K562 (cell line): ENCODE results near the gene RRAD. TPM values are rescaled to one million over a fixed set of nuclear protein-coding genes. Genes with fewer than 3 reads are reported as not detected.
A peak's percentile ranks its signal among the peaks of the same experiment; 100 is the strongest.

Experiments
- ARID2 ChIP-seq: fragments of 450-650 bp; IDR thresholded peaks from 2 replicates; pipeline ENCODE4 v1.6.1; 2017; ENCODE audit warnings: antibody characterized with exemption, mild to moderate bottlenecking
- CBX5 ChIP-seq: IDR thresholded peaks from 2 replicates; pipeline ENCODE4 v1.6.1; 2014; ENCODE audit warnings: low read depth, borderline replicate concordance
- CCNT2 ChIP-seq: IDR thresholded peaks from 2 replicates; pipeline ENCODE4 v1.6.1; 2011; ENCODE audit warnings: borderline replicate concordance, low read depth, mild to moderate bottlenecking, moderate library complexity, mixed read lengths, low read length; ENCODE audit not compliant: insufficient read length; ENCODE audit errors: extremely low read depth
- FOXJ2 ChIP-seq: fragments of 200-800 bp; sonication (Bioruptor generic); IDR thresholded peaks from 2 replicates; pipeline ENCODE4 v1.6.1; 2016; ENCODE audit warnings: missing genetic modification characterization, missing compliant biosample characterization
- OTX1 ChIP-seq: fragments of 450-650 bp; formaldehyde crosslinking; IDR thresholded peaks from 2 replicates; pipeline ENCODE4 v1.4.0; 2022; ENCODE audit warnings: mild to moderate bottlenecking
- POLR2G ChIP-seq: fragments of 200-400 bp; formaldehyde crosslinking; IDR thresholded peaks from 2 replicates; pipeline ENCODE4 v1.6.1; 2017; ENCODE audit warnings: low read depth, mild to moderate bottlenecking, antibody characterized with exemption, low read length, moderate library complexity
- PTTG1 ChIP-seq: fragments of 450-650 bp; IDR thresholded peaks from 2 replicates; pipeline ENCODE4 v1.6.1; 2016; ENCODE audit warnings: low read depth, mild to moderate bottlenecking, missing genetic modification characterization, missing compliant biosample characterization
- RBM17 ChIP-seq: fragments of 200-400 bp; formaldehyde crosslinking; IDR thresholded peaks from 2 replicates; pipeline ENCODE4 v1.6.1; 2017; ENCODE audit warnings: low read depth, mild to moderate bottlenecking, low read length, borderline replicate concordance
- TEAD1 ChIP-seq, 2 experiments: fragments of 450-650 bp in 1 of 2; sonication (generic) in 1 of 2; formaldehyde crosslinking; IDR thresholded peaks; 2 replicates each; pipeline versions ENCODE4 v1.4.0 to v1.8.0; 2020 to 2022; ENCODE audit warnings: mild to moderate bottlenecking in 2 of 2, missing genetic modification reagents in 1 of 2
- ZNF282 ChIP-seq: sonication (generic); formaldehyde crosslinking; IDR thresholded peaks from 2 replicates; pipeline ENCODE4 v1.8.1; 2023; ENCODE audit warnings: missing genetic modification reagents
- ZNF695 ChIP-seq: fragments of 450-650 bp; formaldehyde crosslinking; IDR thresholded peaks from 2 replicates; pipeline ENCODE4 v1.4.0; 2020; ENCODE audit warnings: mild to moderate bottlenecking, moderate library complexity
- polyA plus RNA-seq, 8 experiments: library from polyadenylated mRNA; depleted of rRNA in 4 of 8; stranded (reverse) in 5 of 8; unstranded in 3 of 8; fragments of >200 nt; fragmentation: Nextera tagmentation in 2 of 8; fragmentation: Illumina TruSeq in 1 of 8; extraction: Ambion mirVana in 2 of 8; extraction: Trizol in 1 of 8; gene quantifications; 2 replicates each; pipeline versions ENCODE4 v1.2.1 to v1.2.3, GENCODE V29; 2011 to 2014; ENCODE audit warnings: inconsistent platforms in 1 of 8, missing spikeins in 1 of 8
- total RNA-seq, 7 experiments: library from RNA; depleted of rRNA in 6 of 7; stranded (reverse); fragments of >200 nt in 6 of 7; fragmentation: Illumina TruSeq in 2 of 7; extraction: Trizol in 2 of 7; gene quantifications; 2 replicates each; pipeline versions ENCODE4 v1.2.1 to v1.2.3, GENCODE V29; 2011 to 2021; ENCODE audit warnings: low replicate concordance in 1 of 7
- TF ChIP-seq, protein P1 (sequence below): sonication (generic); IDR thresholded peaks from 2 replicates; pipeline ENCODE4 v1.6.1; 2016
- TF ChIP-seq, protein P2 (sequence below): fragments of 450-650 bp; IDR thresholded peaks from 2 replicates; pipeline ENCODE4 v1.6.1; 2016; ENCODE audit warnings: mild to moderate bottlenecking, moderate library complexity
- TF ChIP-seq, protein P3 (sequence below): fragments of 450-650 bp; formaldehyde crosslinking; IDR thresholded peaks from 2 replicates; pipeline ENCODE4 v1.4.0; 2022; ENCODE audit warnings: missing genetic modification characterization

The RRAD gene
- total and polyA plus RNA-seq, 9 of the 15 experiments (the other 6 are each of a cell fraction or from before 2014, with no cell fraction given), result 0.09 to 0.20 (median 0.13) TPM; not detected in 5

- TF ChIP-seq ARID2 (no peak; the same call in 1 of the 2 replicates), RBM17 (no peak), FOXJ2 (tag) (peak; percentile 81), CBX5 (no peak), POLR2G (peak; percentile 73), CCNT2 (no peak), ZNF695 (CRISPR knock-in tag) (no peak), OTX1 (CRISPR knock-in tag) (no peak), TEAD1 (CRISPR knock-in tag; IDR thresholded peaks at IDR 0.05) (no peak; a peak in 1 of 4 replicates), PTTG1 (tag) (no peak), ZNF282 (CRISPR knock-in tag) (no peak)
- TF ChIP-seq, protein P1, sequence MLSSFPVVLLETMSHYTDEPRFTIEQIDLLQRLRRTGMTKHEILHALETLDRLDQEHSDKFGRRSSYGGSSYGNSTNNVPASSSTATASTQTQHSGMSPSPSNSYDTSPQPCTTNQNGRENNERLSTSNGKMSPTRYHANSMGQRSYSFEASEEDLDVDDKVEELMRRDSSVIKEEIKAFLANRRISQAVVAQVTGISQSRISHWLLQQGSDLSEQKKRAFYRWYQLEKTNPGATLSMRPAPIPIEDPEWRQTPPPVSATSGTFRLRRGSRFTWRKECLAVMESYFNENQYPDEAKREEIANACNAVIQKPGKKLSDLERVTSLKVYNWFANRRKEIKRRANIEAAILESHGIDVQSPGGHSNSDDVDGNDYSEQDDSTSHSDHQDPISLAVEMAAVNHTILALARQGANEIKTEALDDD, result peak; percentile 99
- TF ChIP-seq, protein P2, sequence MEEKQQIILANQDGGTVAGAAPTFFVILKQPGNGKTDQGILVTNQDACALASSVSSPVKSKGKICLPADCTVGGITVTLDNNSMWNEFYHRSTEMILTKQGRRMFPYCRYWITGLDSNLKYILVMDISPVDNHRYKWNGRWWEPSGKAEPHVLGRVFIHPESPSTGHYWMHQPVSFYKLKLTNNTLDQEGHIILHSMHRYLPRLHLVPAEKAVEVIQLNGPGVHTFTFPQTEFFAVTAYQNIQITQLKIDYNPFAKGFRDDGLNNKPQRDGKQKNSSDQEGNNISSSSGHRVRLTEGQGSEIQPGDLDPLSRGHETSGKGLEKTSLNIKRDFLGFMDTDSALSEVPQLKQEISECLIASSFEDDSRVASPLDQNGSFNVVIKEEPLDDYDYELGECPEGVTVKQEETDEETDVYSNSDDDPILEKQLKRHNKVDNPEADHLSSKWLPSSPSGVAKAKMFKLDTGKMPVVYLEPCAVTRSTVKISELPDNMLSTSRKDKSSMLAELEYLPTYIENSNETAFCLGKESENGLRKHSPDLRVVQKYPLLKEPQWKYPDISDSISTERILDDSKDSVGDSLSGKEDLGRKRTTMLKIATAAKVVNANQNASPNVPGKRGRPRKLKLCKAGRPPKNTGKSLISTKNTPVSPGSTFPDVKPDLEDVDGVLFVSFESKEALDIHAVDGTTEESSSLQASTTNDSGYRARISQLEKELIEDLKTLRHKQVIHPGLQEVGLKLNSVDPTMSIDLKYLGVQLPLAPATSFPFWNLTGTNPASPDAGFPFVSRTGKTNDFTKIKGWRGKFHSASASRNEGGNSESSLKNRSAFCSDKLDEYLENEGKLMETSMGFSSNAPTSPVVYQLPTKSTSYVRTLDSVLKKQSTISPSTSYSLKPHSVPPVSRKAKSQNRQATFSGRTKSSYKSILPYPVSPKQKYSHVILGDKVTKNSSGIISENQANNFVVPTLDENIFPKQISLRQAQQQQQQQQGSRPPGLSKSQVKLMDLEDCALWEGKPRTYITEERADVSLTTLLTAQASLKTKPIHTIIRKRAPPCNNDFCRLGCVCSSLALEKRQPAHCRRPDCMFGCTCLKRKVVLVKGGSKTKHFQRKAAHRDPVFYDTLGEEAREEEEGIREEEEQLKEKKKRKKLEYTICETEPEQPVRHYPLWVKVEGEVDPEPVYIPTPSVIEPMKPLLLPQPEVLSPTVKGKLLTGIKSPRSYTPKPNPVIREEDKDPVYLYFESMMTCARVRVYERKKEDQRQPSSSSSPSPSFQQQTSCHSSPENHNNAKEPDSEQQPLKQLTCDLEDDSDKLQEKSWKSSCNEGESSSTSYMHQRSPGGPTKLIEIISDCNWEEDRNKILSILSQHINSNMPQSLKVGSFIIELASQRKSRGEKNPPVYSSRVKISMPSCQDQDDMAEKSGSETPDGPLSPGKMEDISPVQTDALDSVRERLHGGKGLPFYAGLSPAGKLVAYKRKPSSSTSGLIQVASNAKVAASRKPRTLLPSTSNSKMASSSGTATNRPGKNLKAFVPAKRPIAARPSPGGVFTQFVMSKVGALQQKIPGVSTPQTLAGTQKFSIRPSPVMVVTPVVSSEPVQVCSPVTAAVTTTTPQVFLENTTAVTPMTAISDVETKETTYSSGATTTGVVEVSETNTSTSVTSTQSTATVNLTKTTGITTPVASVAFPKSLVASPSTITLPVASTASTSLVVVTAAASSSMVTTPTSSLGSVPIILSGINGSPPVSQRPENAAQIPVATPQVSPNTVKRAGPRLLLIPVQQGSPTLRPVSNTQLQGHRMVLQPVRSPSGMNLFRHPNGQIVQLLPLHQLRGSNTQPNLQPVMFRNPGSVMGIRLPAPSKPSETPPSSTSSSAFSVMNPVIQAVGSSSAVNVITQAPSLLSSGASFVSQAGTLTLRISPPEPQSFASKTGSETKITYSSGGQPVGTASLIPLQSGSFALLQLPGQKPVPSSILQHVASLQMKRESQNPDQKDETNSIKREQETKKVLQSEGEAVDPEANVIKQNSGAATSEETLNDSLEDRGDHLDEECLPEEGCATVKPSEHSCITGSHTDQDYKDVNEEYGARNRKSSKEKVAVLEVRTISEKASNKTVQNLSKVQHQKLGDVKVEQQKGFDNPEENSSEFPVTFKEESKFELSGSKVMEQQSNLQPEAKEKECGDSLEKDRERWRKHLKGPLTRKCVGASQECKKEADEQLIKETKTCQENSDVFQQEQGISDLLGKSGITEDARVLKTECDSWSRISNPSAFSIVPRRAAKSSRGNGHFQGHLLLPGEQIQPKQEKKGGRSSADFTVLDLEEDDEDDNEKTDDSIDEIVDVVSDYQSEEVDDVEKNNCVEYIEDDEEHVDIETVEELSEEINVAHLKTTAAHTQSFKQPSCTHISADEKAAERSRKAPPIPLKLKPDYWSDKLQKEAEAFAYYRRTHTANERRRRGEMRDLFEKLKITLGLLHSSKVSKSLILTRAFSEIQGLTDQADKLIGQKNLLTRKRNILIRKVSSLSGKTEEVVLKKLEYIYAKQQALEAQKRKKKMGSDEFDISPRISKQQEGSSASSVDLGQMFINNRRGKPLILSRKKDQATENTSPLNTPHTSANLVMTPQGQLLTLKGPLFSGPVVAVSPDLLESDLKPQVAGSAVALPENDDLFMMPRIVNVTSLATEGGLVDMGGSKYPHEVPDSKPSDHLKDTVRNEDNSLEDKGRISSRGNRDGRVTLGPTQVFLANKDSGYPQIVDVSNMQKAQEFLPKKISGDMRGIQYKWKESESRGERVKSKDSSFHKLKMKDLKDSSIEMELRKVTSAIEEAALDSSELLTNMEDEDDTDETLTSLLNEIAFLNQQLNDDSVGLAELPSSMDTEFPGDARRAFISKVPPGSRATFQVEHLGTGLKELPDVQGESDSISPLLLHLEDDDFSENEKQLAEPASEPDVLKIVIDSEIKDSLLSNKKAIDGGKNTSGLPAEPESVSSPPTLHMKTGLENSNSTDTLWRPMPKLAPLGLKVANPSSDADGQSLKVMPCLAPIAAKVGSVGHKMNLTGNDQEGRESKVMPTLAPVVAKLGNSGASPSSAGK, result peak; percentile 67; the same call in 1 of the 2 replicates
- TF ChIP-seq, protein P3, sequence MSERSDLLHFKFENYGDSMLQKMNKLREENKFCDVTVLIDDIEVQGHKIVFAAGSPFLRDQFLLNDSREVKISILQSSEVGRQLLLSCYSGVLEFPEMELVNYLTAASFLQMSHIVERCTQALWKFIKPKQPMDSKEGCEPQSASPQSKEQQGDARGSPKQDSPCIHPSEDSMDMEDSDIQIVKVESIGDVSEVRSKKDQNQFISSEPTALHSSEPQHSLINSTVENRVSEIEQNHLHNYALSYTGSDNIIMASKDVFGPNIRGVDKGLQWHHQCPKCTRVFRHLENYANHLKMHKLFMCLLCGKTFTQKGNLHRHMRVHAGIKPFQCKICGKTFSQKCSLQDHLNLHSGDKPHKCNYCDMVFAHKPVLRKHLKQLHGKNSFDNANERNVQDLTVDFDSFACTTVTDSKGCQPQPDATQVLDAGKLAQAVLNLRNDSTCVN (CRISPR knock-in tag), result no peak
These were observed 25.2 kb downstream of the RRAD start (continued) for GRCh38 chr16:66899945-66900710.
